ENCODE data around the gene CCIN. TPM values are rescaled to one million over a fixed set of nuclear protein-coding genes. Genes with fewer than 3 reads are reported as not detected.
A peak's percentile ranks its signal among the peaks of the same experiment; 100 is the strongest.

The CCIN gene
- total and polyA plus RNA-seq, 2 of the 13 experiments (the other 11 are each of a cell fraction or from before 2014, with no cell fraction given) = not detected

DNA sequence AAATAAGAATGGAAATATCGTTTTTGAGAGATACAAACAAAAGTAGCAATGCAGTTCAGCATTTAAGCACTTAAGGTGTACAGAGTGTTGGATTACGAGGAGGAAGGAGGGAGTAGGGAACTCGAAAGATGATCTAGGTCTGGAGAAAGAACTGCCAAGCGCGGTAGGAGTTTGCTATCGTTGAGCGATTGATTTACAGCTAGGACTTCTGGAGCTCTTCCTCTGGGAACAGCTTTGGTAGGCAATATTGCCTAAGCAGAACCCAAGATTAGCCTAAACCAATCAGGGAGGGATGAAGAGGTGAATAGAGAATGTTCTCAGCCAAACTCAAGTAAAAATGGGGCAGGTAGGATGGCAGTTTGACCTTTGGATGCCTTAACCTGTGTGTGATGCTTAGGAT lies 22.5 kb downstream of the CCIN start:
- H3K9ac ChIP-seq (ENCODE audit: insufficient read depth, low read depth, low read length) = peak overlapping the region; percentile 90
- intact Hi-C loops (cut with micrococcal nuclease; ENCODE audit: unreplicated experiment) = no loop called here
- no peaks in the 10 kb centered on the region for H3K9me3 ChIP-seq (ENCODE audit: low read length)
- H3K27me3 ChIP-seq (ENCODE audit: control insufficient read depth in 1 of 2, insufficient read depth in 2 of 2, low read length in 2 of 2) = no peaks in the 10 kb centered on the region; a peak in 1 of 5 replicates
- H4K20me1 ChIP-seq (ENCODE audit: insufficient read depth, low read length) = peaks cover 14% of the 10 kb centered on the region
- WGBS (ENCODE audit: low lambda C conversion rate) = 3% methylated on average over 7 of the region's 7 CpGs
- H3K79me2 ChIP-seq (ENCODE audit: insufficient read depth, low read length) = peaks cover 38% of the 10 kb centered on the region
- H3K4me1 ChIP-seq (ENCODE audit: insufficient read depth, low read length) = peaks cover 36% of the 10 kb centered on the region
- no peak overlapping the region for H2AFZ ChIP-seq (ENCODE audit: low read length)
- DNase-seq (ENCODE audit: low spot score) = no peak
- no peak for TF ChIP-seq AHR (CRISPR knock-in tag; IDR thresholded peaks at IDR 0.05)
- TF ChIP-seq ZSCAN25 (CRISPR knock-in tag; IDR thresholded peaks at IDR 0.05) = 0 out of 2 replicates have a peak, but pooled peaks have one; percentile 9
- no peak for TF ChIP-seq ZNF772 (CRISPR knock-in tag; IDR thresholded peaks at IDR 0.05)
- TF ChIP-seq MXI1 (IDR thresholded peaks at IDR 0.05; ENCODE audit: borderline replicate concordance, low read depth, low read length) = no peak
- no peak for TF ChIP-seq ATRX (CRISPR knock-in tag; IDR thresholded peaks at IDR 0.05; ENCODE audit: borderline replicate concordance)
- TF ChIP-seq ZNF788 (CRISPR knock-in tag; IDR thresholded peaks at IDR 0.05; ENCODE audit: borderline replicate concordance) = no peak
- TF ChIP-seq ZNF747 (CRISPR knock-in tag; IDR thresholded peaks at IDR 0.05; ENCODE audit: borderline replicate concordance) = no peak; the same call in 1 of the 2 replicates
- ChIA-PET POLR2A (interaction anchor here (1.6 to 5.3 kb wide), 5 partner anchors 14 to 67 kb away, joined by 4 to 62 read pairs (median 9); partner anchors contain the start of gene GNE), CTCF (ENCODE audit: low intra/inter-chr PET ratio, low total read pairs) (no interaction called here)
- no peak for ATAC-seq
- no TSS peak for BruUV-seq (replicated peaks)
- no peak for FAIRE-seq
- H3K4me2 ChIP-seq (ENCODE audit: low read depth, low read length) = peak overlapping the region; percentile 96
- H3K36me3 ChIP-seq (replicated peaks in 1 of 2; ENCODE audit: control insufficient read depth in 1 of 2, insufficient read depth in 2 of 2, low read length in 2 of 2) = peaks cover 1 to 3% of the 10 kb centered on the region in 2 experiments; a peak in 2 of 5 replicates
- H3K27ac ChIP-seq (ENCODE audit: extremely low read length, insufficient read depth, low read length) = peak overlapping the region; percentile 76
- peak overlapping the region; percentile 84 to 86 (median 85) for H3K4me3 ChIP-seq (replicated peaks in 1 of 3; ENCODE audit: insufficient read depth in 1 of 3, low read depth in 2 of 3, low read length in 3 of 3)
- in situ Hi-C loops (cut with HindIII; ENCODE audit: extremely low pct_ligation_motif_present, low pct_unique_long_range_greater_than_20kb) = no loop called here

DNA sequence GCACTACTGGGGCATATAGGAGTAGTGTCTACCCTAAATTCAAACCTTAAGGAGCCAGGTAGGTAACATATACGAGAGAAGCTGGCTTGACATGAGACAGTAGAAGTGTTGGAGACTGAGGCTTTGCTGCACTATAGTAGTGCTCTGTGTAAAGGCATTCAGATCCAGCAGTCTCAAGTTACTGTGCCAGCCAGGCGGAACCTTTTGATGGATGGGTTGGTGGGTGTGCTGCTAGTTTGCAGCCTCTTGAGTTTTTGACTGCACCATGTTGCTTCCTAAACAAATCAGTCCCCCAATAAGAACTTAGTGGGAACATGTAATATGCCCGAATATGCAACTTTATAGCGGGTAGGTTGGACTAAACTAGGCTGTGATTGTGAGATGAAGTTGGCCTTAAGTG lies 23.0 kb downstream of the CCIN start:
- Histone ChIP-seq H3K27me3 (ENCODE audit: control insufficient read depth in 1 of 2, insufficient read depth in 2 of 2, low read length in 2 of 2) (no peaks in the 10 kb centered on the region; a peak in 1 of 5 replicates), H2AFZ (ENCODE audit: low read length) (no peak overlapping the region), H3K4me3 (replicated peaks in 1 of 3; ENCODE audit: insufficient read depth in 1 of 3, low read depth in 2 of 3, low read length in 3 of 3) (peak overlapping the region; percentile 84 to 86 (median 85)), H3K9me3 (ENCODE audit: low read length) (no peaks in the 10 kb centered on the region), H3K36me3 (replicated peaks in 1 of 2; ENCODE audit: control insufficient read depth in 1 of 2, insufficient read depth in 2 of 2, low read length in 2 of 2) (peaks cover 1 to 6% of the 10 kb centered on the region in 2 experiments; a peak in 2 of 5 replicates), H3K4me1 (ENCODE audit: insufficient read depth, low read length) (peaks cover 36% of the 10 kb centered on the region), H3K27ac (ENCODE audit: extremely low read length, insufficient read depth, low read length) (no peak overlapping the region), H3K79me2 (ENCODE audit: insufficient read depth, low read length) (peaks cover 38% of the 10 kb centered on the region), H3K4me2 (ENCODE audit: low read depth, low read length) (peak overlapping the region; percentile 96), H3K9ac (ENCODE audit: insufficient read depth, low read depth, low read length) (peak overlapping the region; percentile 90), H4K20me1 (ENCODE audit: insufficient read depth, low read length) (peaks cover 14% of the 10 kb centered on the region)
- 73% methylated on average over 4 of the region's 4 CpGs for WGBS (ENCODE audit: low lambda C conversion rate)
- ATAC-seq (no peak), FAIRE-seq (no peak), DNase-seq (ENCODE audit: low spot score) (no peak)
- ChIA-PET POLR2A (interaction anchor here (2.1 to 5.3 kb wide), 2 partner anchors 14 to 66 kb away, joined by 23 to 62 read pairs; partner anchors contain the start of gene GNE), CTCF (ENCODE audit: low intra/inter-chr PET ratio, low total read pairs) (no interaction called here)
- in situ Hi-C loops (cut with HindIII; ENCODE audit: extremely low pct_ligation_motif_present, low pct_unique_long_range_greater_than_20kb) (no loop called here), intact Hi-C loops (cut with micrococcal nuclease; ENCODE audit: unreplicated experiment) (no loop called here)
- no TSS peak for BruUV-seq (replicated peaks)
- TF ChIP-seq ZSCAN21 (CRISPR knock-in tag; IDR thresholded peaks at IDR 0.05; ENCODE audit: borderline replicate concordance) (no peak), ATF6 (CRISPR knock-in tag; conservative IDR thresholded peaks at IDR 0.05) (no peak), CHD2 (IDR thresholded peaks at IDR 0.05; ENCODE audit: low read depth, low read length) (no peak)
- TF ChIP-seq, protein P1, sequence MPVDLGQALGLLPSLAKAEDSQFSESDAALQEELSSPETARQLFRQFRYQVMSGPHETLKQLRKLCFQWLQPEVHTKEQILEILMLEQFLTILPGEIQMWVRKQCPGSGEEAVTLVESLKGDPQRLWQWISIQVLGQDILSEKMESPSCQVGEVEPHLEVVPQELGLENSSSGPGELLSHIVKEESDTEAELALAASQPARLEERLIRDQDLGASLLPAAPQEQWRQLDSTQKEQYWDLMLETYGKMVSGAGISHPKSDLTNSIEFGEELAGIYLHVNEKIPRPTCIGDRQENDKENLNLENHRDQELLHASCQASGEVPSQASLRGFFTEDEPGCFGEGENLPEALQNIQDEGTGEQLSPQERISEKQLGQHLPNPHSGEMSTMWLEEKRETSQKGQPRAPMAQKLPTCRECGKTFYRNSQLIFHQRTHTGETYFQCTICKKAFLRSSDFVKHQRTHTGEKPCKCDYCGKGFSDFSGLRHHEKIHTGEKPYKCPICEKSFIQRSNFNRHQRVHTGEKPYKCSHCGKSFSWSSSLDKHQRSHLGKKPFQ (CRISPR knock-in tag; IDR thresholded peaks at IDR 0.05; ENCODE audit: insufficient replicate concordance) = peak; percentile 30
- TF ChIP-seq, protein P2, sequence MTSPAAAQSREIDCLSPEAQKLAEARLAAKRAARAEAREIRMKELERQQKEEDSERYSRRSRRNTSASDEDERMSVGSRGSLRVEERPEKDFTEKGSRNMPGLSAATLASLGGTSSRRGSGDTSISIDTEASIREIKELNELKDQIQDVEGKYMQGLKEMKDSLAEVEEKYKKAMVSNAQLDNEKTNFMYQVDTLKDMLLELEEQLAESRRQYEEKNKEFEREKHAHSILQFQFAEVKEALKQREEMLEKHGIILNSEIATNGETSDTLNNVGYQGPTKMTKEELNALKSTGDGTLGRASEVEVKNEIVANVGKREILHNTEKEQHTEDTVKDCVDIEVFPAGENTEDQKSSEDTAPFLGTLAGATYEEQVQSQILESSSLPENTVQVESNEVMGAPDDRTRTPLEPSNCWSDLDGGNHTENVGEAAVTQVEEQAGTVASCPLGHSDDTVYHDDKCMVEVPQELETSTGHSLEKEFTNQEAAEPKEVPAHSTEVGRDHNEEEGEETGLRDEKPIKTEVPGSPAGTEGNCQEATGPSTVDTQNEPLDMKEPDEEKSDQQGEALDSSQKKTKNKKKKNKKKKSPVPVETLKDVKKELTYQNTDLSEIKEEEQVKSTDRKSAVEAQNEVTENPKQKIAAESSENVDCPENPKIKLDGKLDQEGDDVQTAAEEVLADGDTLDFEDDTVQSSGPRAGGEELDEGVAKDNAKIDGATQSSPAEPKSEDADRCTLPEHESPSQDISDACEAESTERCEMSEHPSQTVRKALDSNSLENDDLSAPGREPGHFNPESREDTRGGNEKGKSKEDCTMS (CRISPR knock-in tag; conservative IDR thresholded peaks at IDR 0.05) = no peak

All from HepG2 (cell line).